Panc1 (cell line): ENCODE data around the gene CDH23. TPM values are rescaled to one million over a fixed set of nuclear protein-coding genes. Genes with fewer than 3 reads are reported as not detected.

ENCODE experiments used
- ATAC-seq: fragments of 200-7000 bp; cut with Tn5 transposase; 2 replicates; pipeline ENCODE4 v1.9.1; 2020; ENCODE audit warnings: mild to moderate bottlenecking, moderate library complexity
- BruUV-seq: library from RNA; stranded (reverse); fragments of 400-500 nt; replicated peaks from 2 replicates; lab custom pipeline; 2021; lab: Mats Ljungman, UMichigan
- CTCF ChIA-PET: fragments of 300-600 bp; sonication (Branson Sonifier 250); formaldehyde crosslinking; loops from one replicate; lab custom pipeline; 2022; ENCODE audit warnings: antibody characterized with exemption; lab: Charles Lee
- POLR2A ChIA-PET: fragments of 300-600 bp; sonication (Branson Sonifier 250); formaldehyde crosslinking; loops from one replicate; lab custom pipeline; 2022; ENCODE audit warnings: antibody characterized with exemption; lab: Charles Lee
- DNase-seq: peaks from one replicate; pipeline ENCODE4 v3.0.0-alpha.2; 2010; ENCODE audit warnings: low read depth, low spot score
- H3K27ac ChIP-seq: 2 replicates; pipeline ENCODE4 v1.5.1; 2011; ENCODE audit warnings: mild to moderate bottlenecking, low read length, inconsistent platforms
- H3K27me3 ChIP-seq: fragments of 200-500 bp; sonication (Bioruptor generic); 2 replicates; pipeline ENCODE4 v1.6.0; 2014; ENCODE audit warnings: low read length, inconsistent platforms; ENCODE audit not compliant: control insufficient read depth, insufficient read depth
- H3K36me3 ChIP-seq: fragments of 200-500 bp; sonication (Bioruptor generic); 2 replicates; pipeline ENCODE4 v1.5.1; 2014; ENCODE audit warnings: inconsistent platforms, mild to moderate bottlenecking, low read length, moderate library complexity; ENCODE audit not compliant: control insufficient read depth, insufficient read depth
- H3K4me1 ChIP-seq: 2 replicates; pipeline ENCODE4 v1.5.1; 2011; ENCODE audit warnings: inconsistent platforms, mild to moderate bottlenecking, low read length, moderate library complexity; ENCODE audit not compliant: control insufficient read depth, insufficient read depth
- H3K4me3 ChIP-seq, 2 experiments: 2 replicates each; pipeline ENCODE4 v1.5.1; 2011 to 2012; ENCODE audit warnings: low read depth in 2 of 2, low read length in 2 of 2, mild to moderate bottlenecking in 2 of 2, inconsistent platforms in 1 of 2, moderate library complexity in 1 of 2
- H3K9me3 ChIP-seq: fragments of 200-500 bp; sonication (Bioruptor generic); 2 replicates; pipeline ENCODE4 v1.5.1; 2014; ENCODE audit warnings: low read depth, mild to moderate bottlenecking, inconsistent platforms, low read length, moderate library complexity; ENCODE audit not compliant: control insufficient read depth, insufficient read depth
- POLR2AphosphoS5 ChIP-seq: IDR thresholded peaks from 2 replicates; pipeline ENCODE4 v1.6.1; 2012; ENCODE audit warnings: mild to moderate bottlenecking, low read depth, low read length, moderate library complexity
- REST ChIP-seq, 2 experiments: IDR thresholded peaks; 2 replicates each; pipeline ENCODE4 v1.6.1; 2011 to 2012; ENCODE audit warnings: low read depth in 2 of 2, control low read depth in 1 of 2, low read length in 1 of 2, mild to moderate bottlenecking in 1 of 2, moderate library complexity in 1 of 2; ENCODE audit not compliant: insufficient read depth in 1 of 2
- SIN3A ChIP-seq: IDR thresholded peaks from 2 replicates; pipeline ENCODE4 v1.6.1; 2012; ENCODE audit warnings: low read depth, mild to moderate bottlenecking, low read length, moderate library complexity, borderline replicate concordance; ENCODE audit not compliant: insufficient read depth
- TCF7L2 ChIP-seq: IDR thresholded peaks from 2 replicates; pipeline ENCODE4 v1.6.1; 2011; ENCODE audit warnings: mild to moderate bottlenecking, low read depth, low read length, inconsistent platforms
- in situ Hi-C: cut with HindIII; loops from 2 replicates; pipeline ENCODE4 v1.10.0; 2016; ENCODE audit warnings: low sequenced_read_pairs, low pct_unique_long_range_greater_than_20kb
- intact Hi-C: fragments of 100-400 bp; cut with micrococcal nuclease; formaldehyde crosslinking; loops from one replicate; pipeline ENCODE4 v1.10.0; 2022; ENCODE audit not compliant: unreplicated experiment
- total RNA-seq: library from RNA; stranded (reverse); gene quantifications from one replicate; pipeline ENCODE4 v1.2.1, GENCODE V29; 2021; ENCODE audit not compliant: unreplicated experiment
- TF ChIP-seq, protein P1 (sequence below): fragments of 450-650 bp; IDR thresholded peaks from 2 replicates; pipeline ENCODE4 v1.5.1; 2017; ENCODE audit warnings: mild to moderate bottlenecking

The CDH23 gene
- total RNA-seq, 1 experiment from 2014 or later: 2.7 TPM

DNA sequence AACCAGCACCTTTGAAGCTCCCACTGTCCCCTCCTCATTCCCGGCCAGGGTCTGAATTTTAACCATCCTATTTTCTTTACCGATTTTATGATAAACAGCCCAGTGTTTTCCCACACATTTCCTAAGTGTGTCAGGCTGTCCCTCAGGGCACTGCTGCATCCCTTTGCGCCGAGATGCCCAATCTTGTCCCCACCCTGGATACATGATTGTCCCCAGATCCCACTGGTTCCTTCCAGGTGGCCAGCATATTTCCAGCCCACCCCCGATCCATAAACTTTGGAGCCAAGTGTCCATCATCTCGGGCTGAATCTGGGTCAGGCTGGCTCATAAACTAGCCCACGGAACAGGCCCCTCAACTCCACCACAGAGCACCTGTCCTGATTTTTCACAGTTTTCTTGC lies 137.2 kb downstream of the CDH23 start:
- no TSS peak for BruUV-seq
- DNase-seq: no peak
- in situ Hi-C loops (no loop called here), intact Hi-C loops (no loop called here)
- TF ChIP-seq TCF7L2: no peak
- TF ChIP-seq POLR2AphosphoS5: no peak
- no peak for TF ChIP-seq REST (IDR thresholded peaks at IDR 0.05; ENCODE audit: insufficient read depth in 1 of 2, low read depth in 2 of 2, low read length in 1 of 2)
- TF ChIP-seq, protein P1, sequence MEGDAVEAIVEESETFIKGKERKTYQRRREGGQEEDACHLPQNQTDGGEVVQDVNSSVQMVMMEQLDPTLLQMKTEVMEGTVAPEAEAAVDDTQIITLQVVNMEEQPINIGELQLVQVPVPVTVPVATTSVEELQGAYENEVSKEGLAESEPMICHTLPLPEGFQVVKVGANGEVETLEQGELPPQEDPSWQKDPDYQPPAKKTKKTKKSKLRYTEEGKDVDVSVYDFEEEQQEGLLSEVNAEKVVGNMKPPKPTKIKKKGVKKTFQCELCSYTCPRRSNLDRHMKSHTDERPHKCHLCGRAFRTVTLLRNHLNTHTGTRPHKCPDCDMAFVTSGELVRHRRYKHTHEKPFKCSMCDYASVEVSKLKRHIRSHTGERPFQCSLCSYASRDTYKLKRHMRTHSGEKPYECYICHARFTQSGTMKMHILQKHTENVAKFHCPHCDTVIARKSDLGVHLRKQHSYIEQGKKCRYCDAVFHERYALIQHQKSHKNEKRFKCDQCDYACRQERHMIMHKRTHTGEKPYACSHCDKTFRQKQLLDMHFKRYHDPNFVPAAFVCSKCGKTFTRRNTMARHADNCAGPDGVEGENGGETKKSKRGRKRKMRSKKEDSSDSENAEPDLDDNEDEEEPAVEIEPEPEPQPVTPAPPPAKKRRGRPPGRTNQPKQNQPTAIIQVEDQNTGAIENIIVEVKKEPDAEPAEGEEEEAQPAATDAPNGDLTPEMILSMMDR: no peak
- TF ChIP-seq SIN3A: no peak
- no peaks in the 10 kb centered on the region for H3K36me3 ChIP-seq
- ATAC-seq: no peak
- H3K27me3 ChIP-seq: no peaks in the 10 kb centered on the region
- no peak overlapping the region for H3K27ac ChIP-seq
- no peak overlapping the region for H3K4me3 ChIP-seq
- CTCF ChIA-PET: interaction anchor here (0.7 kb wide), 1 partner anchor 76 kb away, joined by 4 read pairs; no protein-coding TSS in a partner anchor
- POLR2A ChIA-PET: no interaction called here
- no peaks in the 10 kb centered on the region for H3K9me3 ChIP-seq
- no peaks in the 10 kb centered on the region for H3K4me1 ChIP-seq

DNA sequence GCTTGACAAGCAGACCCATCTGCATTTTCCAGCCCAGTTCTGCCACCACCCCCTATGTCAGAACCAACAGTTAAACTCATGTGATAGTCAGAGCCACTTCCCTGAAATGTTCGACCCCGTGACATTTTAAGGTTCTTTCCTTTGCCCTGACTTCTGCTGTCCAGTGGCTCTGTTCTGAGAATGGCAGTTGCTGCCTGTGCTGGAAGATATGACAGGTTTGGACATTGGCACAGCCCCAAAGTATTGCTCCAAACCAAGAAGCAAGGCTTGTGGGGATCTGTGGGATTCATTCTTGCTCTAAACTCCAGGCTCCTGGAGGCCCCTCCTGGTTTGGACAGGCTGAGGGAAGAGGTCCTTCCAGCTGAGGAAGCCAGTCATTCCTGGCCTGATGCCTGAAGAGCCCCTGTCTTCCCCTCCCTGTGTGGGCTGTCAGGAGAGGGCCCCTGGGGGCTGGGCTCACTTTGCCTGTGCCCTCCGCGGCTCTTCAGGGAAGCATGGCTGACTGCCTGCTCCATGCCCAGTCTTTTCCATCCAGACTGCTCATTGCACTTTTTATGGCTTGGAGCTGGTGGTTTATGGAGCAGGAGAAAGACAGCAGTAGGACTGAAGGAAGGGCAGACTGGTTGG lies 138.0 kb downstream of the CDH23 start:
- no peaks in the 10 kb centered on the region for H3K36me3 ChIP-seq
- intact Hi-C loops: no loop called here
- TF ChIP-seq REST (IDR thresholded peaks at IDR 0.05; ENCODE audit: insufficient read depth in 1 of 2, low read depth in 2 of 2, low read length in 1 of 2): no peak
- TF ChIP-seq, protein P1: no peak
- no peak for TF ChIP-seq POLR2AphosphoS5
- TF ChIP-seq TCF7L2: no peak
- TF ChIP-seq SIN3A: no peak
- ATAC-seq (no peak), DNase-seq (no peak)
- BruUV-seq: no TSS peak
- CTCF ChIA-PET: interaction anchor here (0.6 kb wide), 1 partner anchor 219 kb away, joined by 9 read pairs; no protein-coding TSS in a partner anchor
- in situ Hi-C loops: no loop called here
- no peaks in the 10 kb centered on the region for H3K9me3 ChIP-seq
- no peaks in the 10 kb centered on the region for H3K4me1 ChIP-seq
- POLR2A ChIA-PET: no interaction called here
- peaks cover 3% of the 10 kb centered on the region for H3K27me3 ChIP-seq
- H3K27ac ChIP-seq: no peak overlapping the region
- H3K4me3 ChIP-seq: no peak overlapping the region
